GM21515 (cell line): ENCODE measurements around the gene ASB2.

Experiments
- ATAC-seq: cut with Tn5 transposase; IDR thresholded peaks from one replicate; pipeline ENCODE4 v1.9.1; 2021; ENCODE audit not compliant: unreplicated experiment

ASB2 gene

GRCh38 chr14:93962701-93963601, 13.4 kb downstream of the ASB2 start:
- peak; percentile 54 for ATAC-seq

DNA sequence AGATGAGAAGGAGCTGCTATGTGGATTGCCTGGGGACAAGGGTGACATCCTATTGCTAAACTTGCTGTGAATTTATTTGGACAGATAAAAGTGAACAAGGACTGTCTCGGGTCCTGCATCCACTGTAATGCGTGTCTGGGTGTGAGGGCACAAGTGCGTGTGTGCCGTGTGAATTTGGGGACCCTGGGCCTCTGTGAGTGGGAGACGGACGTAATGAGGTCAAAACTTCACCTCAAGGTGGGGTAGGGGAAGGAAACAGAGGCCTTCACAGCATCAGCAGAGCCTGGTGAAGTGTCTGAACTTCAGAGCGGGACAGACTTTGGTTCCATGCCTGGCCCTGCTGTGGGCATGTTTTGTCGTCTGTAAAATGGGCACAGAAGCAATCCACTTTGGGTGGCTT, 14.8 kb downstream of the ASB2 start:
- no peak for ATAC-seq

- ATAC-seq: no peak
Measured at GRCh38 chr14:93960774-93961438, 15.5 kb downstream of the ASB2 start.

DNA sequence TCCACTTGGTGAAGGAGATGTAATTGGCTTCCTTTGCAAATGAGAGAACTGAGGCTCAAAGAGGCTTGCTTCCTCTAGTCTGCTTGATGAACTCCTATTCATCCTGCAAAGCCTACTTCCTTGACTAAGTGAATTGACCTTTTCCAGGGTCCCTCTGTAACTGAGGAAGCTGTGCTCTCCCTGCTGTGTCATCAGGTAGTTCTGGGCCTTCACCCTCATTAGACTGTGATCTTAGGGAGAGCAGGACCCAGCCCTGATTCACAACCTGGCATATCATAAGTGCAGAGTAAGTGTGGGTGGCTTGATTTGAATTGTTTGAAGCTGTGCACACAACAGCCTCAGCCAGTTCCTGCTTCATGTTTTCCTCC, 16.3 kb downstream of the ASB2 start:
- no peak for ATAC-seq

DNA sequence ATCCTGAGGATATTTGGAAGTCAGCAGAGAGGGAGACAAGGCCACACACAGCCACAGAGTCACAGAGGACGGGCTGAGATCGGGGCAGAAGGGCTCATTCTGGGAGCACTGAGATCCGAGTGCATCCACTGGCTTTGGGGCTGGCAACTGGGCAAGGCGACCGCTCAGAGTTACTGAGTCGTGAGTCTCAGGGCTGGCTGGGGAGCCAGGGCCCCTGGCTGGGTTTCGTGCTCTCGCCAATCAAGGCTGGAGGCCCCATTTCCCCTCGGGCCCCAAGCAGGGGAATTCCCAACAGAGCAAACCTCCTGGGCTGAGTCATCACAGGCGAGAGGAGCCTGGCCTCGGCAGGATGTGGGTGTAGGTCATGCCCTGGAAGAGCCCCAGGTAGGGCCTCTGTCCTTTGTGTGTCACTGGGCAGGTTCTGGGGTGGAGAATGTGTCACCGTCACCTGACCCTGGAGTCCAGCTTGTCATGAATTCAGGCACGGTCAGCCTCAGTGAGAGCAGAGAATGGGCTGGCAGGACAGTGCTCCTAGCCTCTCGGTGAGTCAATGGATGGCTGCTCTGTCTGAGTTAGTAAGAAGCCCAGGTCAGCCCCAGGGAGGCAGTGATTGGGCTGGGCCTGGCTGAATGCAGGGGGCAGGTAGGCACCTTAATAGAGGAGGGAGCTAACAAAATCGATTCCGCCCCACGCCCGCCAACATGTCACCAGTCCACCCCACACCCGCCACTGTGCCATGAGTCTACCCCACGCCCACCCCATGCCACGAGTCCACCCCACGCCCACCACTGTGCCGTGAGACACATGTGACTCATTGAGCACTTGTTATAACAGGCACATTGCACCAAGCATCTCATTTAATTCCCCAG, 16.9 kb downstream of the ASB2 start:
- ATAC-seq: peak; percentile 58

DNA sequence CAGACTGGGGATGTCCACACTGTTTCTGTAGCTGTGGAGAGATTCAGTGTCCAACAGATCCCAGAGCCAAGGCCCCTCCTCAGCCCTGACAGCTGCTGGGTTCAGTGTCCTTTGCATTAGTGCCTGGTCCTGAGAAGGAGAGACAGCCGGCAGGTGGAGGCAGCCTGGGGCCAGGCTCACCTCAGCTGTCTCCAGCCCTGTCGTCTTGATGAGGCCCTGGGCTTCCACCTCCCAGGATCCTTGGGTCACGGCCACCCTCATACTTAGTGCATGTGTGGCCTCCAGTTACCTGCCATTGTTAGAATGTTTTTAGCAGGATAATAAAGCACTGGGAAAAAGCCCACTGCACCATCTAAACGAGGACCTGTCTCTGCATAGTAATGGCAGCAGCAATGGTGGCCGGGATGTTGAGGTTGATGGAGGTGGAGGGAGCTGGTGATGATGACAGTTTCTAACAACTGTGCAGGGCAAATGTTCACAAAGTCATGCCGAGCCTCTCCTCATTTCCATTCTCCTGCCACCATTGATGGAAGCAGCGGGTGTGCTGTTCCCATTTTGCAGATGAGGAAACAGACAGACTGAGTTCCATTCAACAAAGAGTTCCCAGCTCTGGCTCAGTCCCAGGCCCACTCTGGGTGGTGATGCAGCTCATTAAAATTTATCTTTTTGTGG, 17.7 kb downstream of the ASB2 start:
- ATAC-seq: no peak

DNA sequence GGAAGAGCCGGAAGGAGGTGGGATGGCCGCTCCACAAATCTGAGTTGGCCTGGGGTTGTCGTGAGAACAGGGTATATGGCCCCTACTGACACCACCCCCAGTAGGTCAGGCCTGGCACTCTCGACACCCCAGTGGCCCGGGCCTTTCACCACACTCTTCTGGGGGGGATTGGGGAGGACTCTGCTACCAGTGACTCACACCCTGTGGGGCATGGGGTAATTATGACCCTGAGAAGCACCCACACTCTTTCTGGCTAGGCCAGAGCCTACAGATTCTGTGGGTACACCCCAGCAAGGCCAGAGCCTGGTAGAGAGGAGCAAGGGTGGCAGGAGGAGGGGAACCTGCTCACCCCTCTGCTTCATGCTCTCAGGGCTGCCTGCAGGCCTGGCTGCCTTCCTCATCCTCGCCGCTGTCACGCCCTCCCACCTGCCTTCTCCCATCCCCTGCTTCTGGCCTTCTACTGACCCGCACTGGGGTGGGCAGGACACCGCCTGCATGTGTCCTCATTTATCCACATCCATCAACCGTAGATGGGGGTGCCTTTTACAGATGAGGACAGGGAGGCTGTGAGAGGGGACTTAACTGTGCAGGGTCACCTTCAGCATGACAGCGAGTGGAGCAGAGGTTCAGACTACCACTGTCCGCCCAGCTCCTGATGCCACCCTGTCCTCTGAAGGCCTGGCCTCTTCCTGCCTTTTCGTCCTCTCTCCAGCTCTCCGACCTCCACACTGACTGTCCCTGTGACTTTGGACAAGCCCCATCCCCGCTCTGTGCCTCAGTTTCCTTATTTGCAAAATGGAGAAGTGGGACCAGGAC, 18.4 kb downstream of the ASB2 start:
- ATAC-seq: no peak

GRCh38 chr14:93957333-93957710, 19.0 kb downstream of the ASB2 start:
- ATAC-seq: no peak

GRCh38 chr14:93956514-93957332, 19.6 kb downstream of the ASB2 start:
- ATAC-seq: no peak

GRCh38 chr14:93955850-93956481, 20.4 kb downstream of the ASB2 start:
- no peak for ATAC-seq

GRCh38 chr14:93954900-93955849, 21.2 kb downstream of the ASB2 start:
- ATAC-seq: peak; percentile 39

- no peak for ATAC-seq
Measured at GRCh38 chr14:93954516-93954830, 21.9 kb downstream of the ASB2 start.

DNA sequence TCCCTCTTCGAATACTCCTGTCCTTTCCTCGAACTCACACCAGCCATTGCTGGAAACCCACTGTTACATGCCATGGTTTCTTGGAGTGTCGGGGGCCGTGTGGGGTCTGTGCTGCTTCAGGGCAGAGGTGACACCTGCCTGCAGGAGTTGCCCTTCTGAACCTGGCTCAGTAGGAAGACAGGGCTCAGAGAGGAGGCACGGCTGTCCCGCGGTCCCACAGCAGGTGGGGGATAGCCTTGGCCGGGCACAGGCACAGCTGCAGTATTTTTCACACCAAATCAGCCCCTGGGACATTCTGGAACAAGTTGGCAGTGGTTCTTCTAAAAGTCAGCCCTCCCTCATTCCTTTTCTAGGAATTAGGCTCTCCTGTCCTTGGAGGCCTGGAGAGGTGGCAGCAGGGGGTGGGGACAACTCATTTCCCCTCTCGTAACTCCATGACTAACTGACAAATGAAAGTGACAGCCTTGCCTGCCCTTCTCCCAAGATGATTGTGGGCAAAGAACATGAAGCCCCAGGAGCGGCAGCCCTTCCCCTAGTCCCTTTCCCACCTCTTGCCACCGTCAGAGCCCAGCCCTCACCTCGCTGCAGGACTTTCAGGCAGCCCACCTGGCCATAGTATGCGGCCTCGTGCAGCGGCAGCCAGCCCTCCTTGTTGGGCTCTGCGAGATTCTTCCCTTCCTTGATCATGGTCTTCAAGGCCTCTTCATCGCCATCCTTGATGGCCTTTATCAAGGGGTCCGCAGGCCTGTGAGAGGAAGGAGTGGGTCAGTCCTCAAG, 22.4 kb downstream of the ASB2 start:
- no peak for ATAC-seq

GRCh38 chr14:93953263-93953662, 23.1 kb downstream of the ASB2 start:
- ATAC-seq: no peak

DNA sequence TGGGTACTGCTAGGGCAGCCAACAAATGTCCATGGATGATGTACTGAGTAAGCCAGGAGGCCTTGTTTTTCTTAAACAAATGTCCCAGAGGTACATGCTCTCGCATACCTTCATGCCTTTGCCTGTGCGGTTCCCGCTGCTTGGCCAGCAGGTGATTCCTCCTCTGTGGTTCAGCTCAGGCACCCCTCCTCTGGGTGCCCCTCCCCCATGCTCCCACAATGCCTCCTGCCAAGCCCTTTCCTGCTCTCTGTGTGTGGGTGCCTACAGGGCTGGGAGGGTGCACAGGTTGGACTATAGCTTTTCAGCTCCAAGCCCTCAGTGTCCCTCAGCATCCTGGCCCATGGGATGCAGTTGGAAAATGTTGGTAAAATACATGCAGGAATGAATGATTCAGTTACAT, 23.5 kb downstream of the ASB2 start:
- no peak for ATAC-seq

- ATAC-seq: no peak
Measured at GRCh38 chr14:93951635-93952540, 24.5 kb downstream of the ASB2 start.
